NB4 (cell line): ENCODE results near the gene LTB4R2.

Experiments
- DNase-seq: peaks from one replicate; pipeline ENCODE4 v3.0.0; 2010; ENCODE audit warnings: low read depth
- H3K4me3 ChIP-seq: one replicate; pipeline ENCODE4 v1.5.1; 2011; ENCODE audit warnings: mild to moderate bottlenecking, low read depth, low read length, moderate library complexity
- CTCF ChIP-seq: IDR thresholded peaks from one replicate; pipeline ENCODE4 v1.5.1; 2012; ENCODE audit warnings: low read depth, low read length
- MYC ChIP-seq: IDR thresholded peaks from 2 replicates; pipeline ENCODE4 v1.6.1; 2011; ENCODE audit warnings: low read depth, low read length
- POLR2A ChIP-seq: IDR thresholded peaks from 2 replicates; pipeline ENCODE4 v1.6.1; 2011; ENCODE audit warnings: mild to moderate bottlenecking; ENCODE audit not compliant: insufficient read length; ENCODE audit errors: extremely low read depth
- TF ChIP-seq, protein P1 (sequence below): IDR thresholded peaks from 2 replicates; pipeline ENCODE4 v1.6.1; 2011; ENCODE audit warnings: low read depth, low read length

The LTB4R2 gene

GRCh38 chr14:24321212-24321975 is 11.5 kb downstream of the LTB4R2 start:
- TF ChIP-seq, protein P1, sequence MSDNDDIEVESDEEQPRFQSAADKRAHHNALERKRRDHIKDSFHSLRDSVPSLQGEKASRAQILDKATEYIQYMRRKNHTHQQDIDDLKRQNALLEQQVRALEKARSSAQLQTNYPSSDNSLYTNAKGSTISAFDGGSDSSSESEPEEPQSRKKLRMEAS, result no peak
- TF ChIP-seq MYC, result no peak
- TF ChIP-seq POLR2A, result no peak
- TF ChIP-seq CTCF, result no peak
- H3K4me3 ChIP-seq, result no peak overlapping the region
- no peak for DNase-seq

DNA sequence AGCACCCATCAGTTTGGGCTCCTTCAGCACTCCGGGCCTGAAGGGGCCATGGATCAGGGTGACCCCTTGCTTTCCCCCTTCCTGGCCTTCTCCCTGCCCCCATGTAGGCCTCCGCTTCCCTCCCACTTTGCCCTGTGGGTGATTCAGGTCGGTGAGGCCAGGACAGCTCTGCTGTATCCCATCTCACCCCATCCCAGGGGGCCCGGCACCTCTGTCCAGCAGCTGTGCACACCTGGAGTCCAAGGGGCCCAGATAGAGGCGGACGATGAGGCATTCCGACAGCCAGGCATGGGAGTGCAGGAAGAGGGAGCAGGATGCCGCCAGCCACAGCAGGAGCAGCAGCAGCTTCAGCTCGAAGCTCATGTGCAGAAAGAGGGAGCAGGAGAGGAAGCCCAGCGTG is 12.7 kb downstream of the LTB4R2 start:
- no peak for DNase-seq
- TF ChIP-seq POLR2A (no peak), MYC (no peak), CTCF (no peak)
- TF ChIP-seq, protein P1, result no peak

DNA sequence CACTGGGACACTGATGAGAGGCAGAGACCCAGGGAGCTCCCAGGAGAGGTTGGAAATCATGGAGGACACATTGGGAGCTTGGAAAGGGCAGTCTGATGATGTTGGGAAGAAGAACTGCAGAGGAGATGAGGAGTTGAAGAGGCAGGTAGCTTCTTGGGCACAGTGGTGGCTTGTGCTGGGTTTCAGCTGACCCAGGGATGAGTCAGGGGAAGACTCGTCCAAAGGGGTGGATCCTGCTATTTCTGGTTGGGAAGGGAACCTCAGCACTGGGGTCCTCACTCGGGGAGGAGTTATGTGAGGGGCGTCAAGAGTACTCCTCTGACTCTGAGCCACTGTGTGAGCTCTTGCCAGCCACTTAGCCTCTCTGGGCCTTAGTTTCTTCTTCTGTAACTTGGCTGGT is 13.4 kb downstream of the LTB4R2 start:
- no peak for DNase-seq
- no peak overlapping the region for H3K4me3 ChIP-seq
- TF ChIP-seq MYC (no peak), POLR2A (no peak), CTCF (no peak)
- TF ChIP-seq, protein P1, result no peak

More for the DNA sequence above, 12.7 kb downstream of the LTB4R2 start:
- no peak overlapping the region for H3K4me3 ChIP-seq

GRCh38 chr14:24324024-24324423 is 14.1 kb downstream of the LTB4R2 start:
- TF ChIP-seq POLR2A (no peak), CTCF (no peak), MYC (no peak)
- no peak for DNase-seq
- H3K4me3 ChIP-seq, result no peak overlapping the region

DNA sequence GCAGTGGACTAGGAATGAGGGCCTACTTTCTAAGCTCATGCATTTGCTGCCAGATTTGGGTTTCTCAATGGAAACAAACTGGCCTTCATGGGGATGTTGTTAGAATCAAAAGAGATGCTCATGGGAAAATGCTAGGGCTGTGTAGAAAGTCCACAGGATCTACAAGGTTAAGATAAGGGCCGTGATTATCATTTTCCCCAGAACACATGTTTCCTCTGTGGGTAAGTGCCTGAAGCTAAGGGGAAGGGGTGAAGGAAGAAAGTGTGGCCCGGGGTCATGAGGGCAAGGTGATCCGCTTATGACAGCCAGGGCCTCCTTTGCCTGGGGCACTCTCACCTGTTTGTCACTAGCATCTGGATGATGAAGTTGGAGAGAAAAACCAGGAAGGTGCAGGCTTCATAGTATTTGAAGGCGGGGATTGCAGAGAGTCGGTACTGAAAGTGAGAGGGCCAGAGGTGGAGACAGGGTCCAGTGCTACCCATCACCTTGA is 15.1 kb downstream of the LTB4R2 start:
- H3K4me3 ChIP-seq, result no peak overlapping the region
- DNase-seq, result no peak
- no peak for TF ChIP-seq POLR2A
- no peak for TF ChIP-seq CTCF
- no peak for TF ChIP-seq MYC
- TF ChIP-seq, protein P1, result no peak

DNA sequence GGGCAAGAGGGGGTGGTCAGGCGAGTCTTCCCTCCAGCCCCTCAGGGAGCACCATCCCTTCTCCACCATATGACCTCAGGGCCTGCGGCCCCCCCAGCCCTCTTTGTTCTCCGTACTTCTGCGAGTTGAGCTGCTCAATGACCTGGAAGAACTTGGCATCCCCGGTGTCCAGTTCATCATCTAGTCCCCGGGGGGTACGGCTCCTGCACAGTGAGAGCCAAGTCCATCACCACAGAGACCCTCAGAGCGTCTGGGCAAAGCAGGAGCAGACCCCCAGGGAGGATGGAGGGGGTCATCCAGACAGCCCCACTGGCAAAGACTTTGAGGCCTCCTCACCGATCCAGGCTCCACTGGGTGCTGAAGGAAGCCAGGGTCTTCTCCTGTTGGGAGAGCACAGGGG is 16.0 kb downstream of the LTB4R2 start:
- TF ChIP-seq, protein P1, result no peak
- no peak for TF ChIP-seq POLR2A
- TF ChIP-seq CTCF, result no peak
- no peak overlapping the region for H3K4me3 ChIP-seq
- no peak for DNase-seq
